Loucy (cell line): ENCODE results near the gene ICE1.

Experiments
- H2AFZ ChIP-seq: fragments of 200-600 bp; sonication (generic); 2 replicates; pipeline ENCODE4 v1.6.0; 2016; ENCODE audit warnings: antibody characterized with exemption, mild to moderate bottlenecking, low read length, moderate library complexity
- H3F3A ChIP-seq: fragments of 200-600 bp; 2 replicates; pipeline ENCODE4 v1.6.0; 2016; ENCODE audit warnings: antibody characterized with exemption, low read depth, mild to moderate bottlenecking
- H3K27me3 ChIP-seq: fragments of 200-600 bp; sonication (generic); 2 replicates; pipeline ENCODE4 v1.6.1; 2014; ENCODE audit warnings: low read length, mild to moderate bottlenecking; ENCODE audit not compliant: insufficient read depth, poor library complexity, severe bottlenecking
- H3K36me3 ChIP-seq: fragments of 200-600 bp; sonication (generic); 2 replicates; pipeline ENCODE4 v1.6.1; 2016; ENCODE audit warnings: low read length; ENCODE audit not compliant: insufficient read depth
- H3K4me1 ChIP-seq: fragments of 200-600 bp; sonication (generic); 2 replicates; pipeline ENCODE4 v1.5.1; 2014; ENCODE audit warnings: low read length, mild to moderate bottlenecking; ENCODE audit not compliant: insufficient read depth, poor library complexity, severe bottlenecking
- H3K4me2 ChIP-seq: fragments of 200-600 bp; sonication (generic); 2 replicates; pipeline ENCODE4 v1.6.0; 2014; ENCODE audit warnings: antibody characterized with exemption, low read length, low read depth, mild to moderate bottlenecking; ENCODE audit not compliant: poor library complexity, severe bottlenecking
- H3K4me3 ChIP-seq: fragments of 200-600 bp; sonication (generic); 2 replicates; pipeline ENCODE4 v1.5.1; 2014; ENCODE audit warnings: low read length, mild to moderate bottlenecking, mixed read lengths; ENCODE audit not compliant: poor library complexity, severe bottlenecking
- H3K79me2 ChIP-seq: fragments of 200-600 bp; sonication (generic); 2 replicates; pipeline ENCODE4 v1.6.1; 2014; ENCODE audit warnings: low read length; ENCODE audit not compliant: insufficient read depth
- H3K9ac ChIP-seq: fragments of 200-600 bp; sonication (generic); 2 replicates; pipeline ENCODE4 v1.6.0; 2014; ENCODE audit warnings: mild to moderate bottlenecking, low read depth, low read length, moderate library complexity; ENCODE audit not compliant: poor library complexity, severe bottlenecking
- H3K9me2 ChIP-seq: fragments of 200-600 bp; sonication (generic); replicated peaks from 2 replicates; pipeline ENCODE4 v1.6.1; 2016; ENCODE audit warnings: low read depth, low read length, mixed read lengths
- H3K9me3 ChIP-seq: fragments of 200-600 bp; sonication (generic); 2 replicates; pipeline ENCODE4 v1.6.1; 2014; ENCODE audit warnings: mild to moderate bottlenecking, antibody characterized with exemption, low read length, low read depth; ENCODE audit not compliant: insufficient read depth
- H4K20me1 ChIP-seq: fragments of 200-600 bp; sonication (generic); 2 replicates; pipeline ENCODE4 v1.6.0; 2014; ENCODE audit warnings: antibody characterized with exemption, low read length, mild to moderate bottlenecking; ENCODE audit not compliant: insufficient read depth, poor library complexity, severe bottlenecking
- CTCF ChIP-seq: fragments of 200-600 bp; sonication (generic); conservative IDR thresholded peaks from 2 replicates; pipeline ENCODE4 v1.5.1; 2014; ENCODE audit warnings: mild to moderate bottlenecking, antibody characterized with exemption, low read length
- EZH2phosphoT487 ChIP-seq: fragments of 200-600 bp; IDR thresholded peaks from 2 replicates; pipeline ENCODE4 v1.6.1; 2018; ENCODE audit warnings: antibody characterized with exemption, mild to moderate bottlenecking, moderate library complexity, borderline replicate concordance

ICE1 gene

GRCh38 chr5:5416733-5417132, 5.7 kb upstream of the ICE1 start:
- no peaks in the 10 kb centered on the region for H3K36me3 ChIP-seq
- H3K4me3 ChIP-seq, result no peak overlapping the region
- H2AFZ ChIP-seq, result no peak overlapping the region
- H3K4me1 ChIP-seq, result peaks cover 22% of the 10 kb centered on the region
- TF ChIP-seq EZH2phosphoT487 (no peak), CTCF (no peak)
- no peak overlapping the region for H3K9ac ChIP-seq
- no peaks in the 10 kb centered on the region for H4K20me1 ChIP-seq
- H3K27me3 ChIP-seq, result no peaks in the 10 kb centered on the region
- H3K79me2 ChIP-seq, result no peaks in the 10 kb centered on the region
- no peaks in the 10 kb centered on the region for H3F3A ChIP-seq
- H3K9me3 ChIP-seq, result no peaks in the 10 kb centered on the region
- no peaks in the 10 kb centered on the region for H3K9me2 ChIP-seq
- no peak overlapping the region for H3K4me2 ChIP-seq

GRCh38 chr5:5418006-5418405, 4.5 kb upstream of the ICE1 start:
- Histone ChIP-seq H2AFZ (no peak overlapping the region), H3K4me3 (no peak overlapping the region), H3K9ac (no peak overlapping the region), H3K27me3 (no peaks in the 10 kb centered on the region), H3K36me3 (no peaks in the 10 kb centered on the region), H3K9me2 (no peaks in the 10 kb centered on the region), H3K4me2 (no peak overlapping the region), H3K4me1 (peaks cover 22% of the 10 kb centered on the region), H3K79me2 (peaks cover 4% of the 10 kb centered on the region), H4K20me1 (peaks cover 5% of the 10 kb centered on the region), H3K9me3 (no peaks in the 10 kb centered on the region), H3F3A (no peaks in the 10 kb centered on the region)
- TF ChIP-seq CTCF (no peak), EZH2phosphoT487 (no peak)

GRCh38 chr5:5418764-5419163, 3.7 kb upstream of the ICE1 start:
- H3K4me1 ChIP-seq, result peaks cover 27% of the 10 kb centered on the region
- H3K9me3 ChIP-seq, result no peaks in the 10 kb centered on the region
- H3K4me2 ChIP-seq, result no peak overlapping the region
- no peaks in the 10 kb centered on the region for H3K36me3 ChIP-seq
- H3K27me3 ChIP-seq, result no peaks in the 10 kb centered on the region
- no peak overlapping the region for H3K9ac ChIP-seq
- no peaks in the 10 kb centered on the region for H3K9me2 ChIP-seq
- no peak overlapping the region for H3K4me3 ChIP-seq
- H3K79me2 ChIP-seq, result peaks cover 12% of the 10 kb centered on the region
- H4K20me1 ChIP-seq, result peaks cover 12% of the 10 kb centered on the region
- H2AFZ ChIP-seq, result no peak overlapping the region
- no peak for TF ChIP-seq CTCF
- no peak for TF ChIP-seq EZH2phosphoT487
- no peaks in the 10 kb centered on the region for H3F3A ChIP-seq
